Stimulated activated CD4-positive, alpha-beta T cell treated with anti-CD3 and anti-CD28 coated beads, Interleukin-4, amount 100 ng/mL, for 48 hours (primary cell): ENCODE data around the gene LIMS2.

Source experiments
- DNase-seq, 2 donors: peaks; one replicate each; pipeline ENCODE4 v3.0.0-alpha.2; 2020; ENCODE audit warnings: low read depth in 2 of 2

The LIMS2 gene

GRCh38 chr2:127623388-127624319, 51.7 kb downstream of the LIMS2 start:
- no peak for DNase-seq

GRCh38 chr2:127622561-127623387, 52.6 kb downstream of the LIMS2 start:
- DNase-seq = no peak

- no peak for DNase-seq
Observed at GRCh38 chr2:127621981-127622431, 53.3 kb downstream of the LIMS2 start.

GRCh38 chr2:127620866-127621265, 54.5 kb downstream of the LIMS2 start:
- no peak for DNase-seq

- DNase-seq = no peak
Observed at GRCh38 chr2:127619877-127620705, 55.2 kb downstream of the LIMS2 start.

- DNase-seq = no peak
Observed at GRCh38 chr2:127619203-127619590, 56.1 kb downstream of the LIMS2 start.

- no peak for DNase-seq
Observed at GRCh38 chr2:127618551-127619202, 56.7 kb downstream of the LIMS2 start.

GRCh38 chr2:127615511-127616166, 59.7 kb downstream of the LIMS2 start:
- no peak for DNase-seq

- DNase-seq = no peak
Observed at GRCh38 chr2:127614731-127615130, 60.6 kb downstream of the LIMS2 start.

- DNase-seq = no peak
Observed at GRCh38 chr2:127614246-127614645, 61.1 kb downstream of the LIMS2 start.

GRCh38 chr2:127612111-127612822, 63.1 kb downstream of the LIMS2 start:
- DNase-seq = no peak

GRCh38 chr2:127611076-127611925, 64.0 kb downstream of the LIMS2 start:
- no peak for DNase-seq

GRCh38 chr2:127610561-127610960, 64.8 kb downstream of the LIMS2 start:
- DNase-seq = no peak

- DNase-seq = no peak
Observed at GRCh38 chr2:127609818-127610217, 65.5 kb downstream of the LIMS2 start.

- no peak for DNase-seq
Observed at GRCh38 chr2:127609031-127609751, 66.1 kb downstream of the LIMS2 start.

GRCh38 chr2:127608061-127609030, 67.0 kb downstream of the LIMS2 start:
- DNase-seq = no peak

GRCh38 chr2:127607399-127607908, 67.9 kb downstream of the LIMS2 start:
- no peak for DNase-seq
